GM12801 (cell line): ENCODE data around the gene ARL6.

Experiments used
- CTCF ChIP-seq: IDR thresholded peaks from one replicate; pipeline ENCODE4 v1.5.1; 2011; ENCODE audit warnings: control low read depth; ENCODE audit not compliant: insufficient read length; ENCODE audit errors: extremely low read depth

The ARL6 gene

DNA sequence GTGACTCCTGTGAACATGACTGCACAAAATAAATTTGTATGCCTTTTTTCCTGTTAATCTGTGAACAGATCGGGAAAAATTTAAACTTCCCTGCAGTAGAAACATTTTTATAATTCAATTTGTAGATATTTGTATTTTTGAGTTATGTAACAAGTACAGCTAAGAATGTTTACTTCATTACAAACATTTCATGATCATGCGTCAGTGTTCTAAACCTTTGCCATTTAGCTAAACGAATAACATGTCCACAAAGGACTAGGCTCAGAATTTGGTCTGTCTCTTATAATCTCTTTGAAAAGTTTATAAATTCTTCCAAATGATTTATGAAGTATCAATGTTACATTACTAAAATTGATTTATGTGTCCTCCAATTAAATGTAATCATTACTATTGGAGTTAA is 39.9 kb downstream of the ARL6 start:
- TF ChIP-seq CTCF: no peak

DNA sequence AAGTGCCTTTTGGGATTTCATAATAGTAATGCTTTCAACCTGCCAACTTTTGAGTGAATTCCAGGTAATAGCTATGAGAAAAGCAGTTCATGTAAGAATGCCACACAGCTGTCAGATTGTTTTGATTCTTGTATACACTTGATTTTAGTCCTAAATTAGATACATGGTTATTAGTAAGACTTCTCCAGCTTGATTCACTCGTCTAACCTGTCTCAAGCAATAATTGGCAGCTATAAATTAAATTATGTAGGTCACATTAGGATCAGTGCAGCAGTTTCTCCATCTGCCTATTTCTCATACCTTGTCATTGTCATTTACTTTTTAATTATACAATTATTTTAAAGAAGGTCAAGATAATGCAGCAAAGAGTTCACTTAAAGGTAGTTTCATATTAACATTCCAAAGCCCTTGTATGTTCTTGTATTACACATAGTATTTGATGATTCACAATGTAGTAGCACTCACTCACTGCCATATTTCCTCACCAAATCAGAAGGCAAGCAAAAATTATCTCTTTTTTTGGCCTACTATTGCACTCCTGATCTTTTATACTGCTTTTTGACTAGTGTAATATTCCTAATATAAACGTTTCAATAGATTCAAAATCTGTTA is 46.3 kb downstream of the ARL6 start:
- no peak for TF ChIP-seq CTCF

GRCh38 chr3:97815149-97815917 is 50.8 kb downstream of the ARL6 start:
- no peak for TF ChIP-seq CTCF

GRCh38 chr3:97816811-97817210 is 52.3 kb downstream of the ARL6 start:
- no peak for TF ChIP-seq CTCF

DNA sequence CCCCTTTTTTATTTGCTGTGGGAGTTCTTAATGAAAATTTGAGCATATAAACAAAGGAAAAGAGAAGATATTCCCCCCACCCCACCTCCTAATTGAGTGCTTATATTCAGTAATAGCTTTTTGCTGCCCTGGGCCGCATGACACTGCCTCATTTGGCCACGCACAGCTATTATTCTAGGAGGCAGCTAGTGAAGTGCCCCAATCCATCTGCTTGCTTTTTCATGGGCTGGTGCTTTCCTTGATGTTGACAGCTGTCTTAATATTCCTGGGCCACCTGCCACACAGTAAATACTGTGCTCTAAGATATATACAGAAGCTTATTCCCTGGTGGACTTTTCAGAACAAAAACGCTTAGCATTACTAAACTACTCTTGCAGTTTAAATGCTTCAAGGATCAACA is 53.4 kb downstream of the ARL6 start:
- no peak for TF ChIP-seq CTCF

GRCh38 chr3:97820780-97821179 is 56.2 kb downstream of the ARL6 start:
- no peak for TF ChIP-seq CTCF

GRCh38 chr3:97821287-97821773 is 56.8 kb downstream of the ARL6 start:
- TF ChIP-seq CTCF: no peak
